HEK293 (cell line): ENCODE data around the gene SYTL1.

Experiments used
- BCL6B ChIP-seq: fragments of 450-650 bp; formaldehyde crosslinking; IDR thresholded peaks from 2 replicates; pipeline ENCODE4 v1.5.1; 2017; ENCODE audit warnings: missing biosample characterization, missing genetic modification characterization
- KLF1 ChIP-seq: fragments of 450-650 bp; formaldehyde crosslinking; IDR thresholded peaks from 2 replicates; pipeline ENCODE4 v1.5.1; 2016; ENCODE audit warnings: missing biosample characterization, missing genetic modification characterization
- KLF10 ChIP-seq: fragments of 450-650 bp; IDR thresholded peaks from 2 replicates; pipeline ENCODE4 v1.5.1; 2018; ENCODE audit warnings: missing biosample characterization, mild to moderate bottlenecking, missing genetic modification characterization
- KLF8 ChIP-seq: fragments of 450-650 bp; formaldehyde crosslinking; IDR thresholded peaks from 2 replicates; pipeline ENCODE4 v1.5.1; 2016; ENCODE audit warnings: missing biosample characterization, missing genetic modification characterization
- KLF9 ChIP-seq: fragments of 450-650 bp; formaldehyde crosslinking; IDR thresholded peaks from 2 replicates; pipeline ENCODE4 v1.5.1; 2016; ENCODE audit warnings: missing biosample characterization, missing genetic modification characterization, low read depth
- PBX3 ChIP-seq: sonication (generic); formaldehyde crosslinking; IDR thresholded peaks from 2 replicates; pipeline ENCODE4 v1.8.1; 2022; ENCODE audit warnings: mild to moderate bottlenecking, moderate library complexity, missing genetic modification reagents
- SP7 ChIP-seq: fragments of 450-650 bp; formaldehyde crosslinking; IDR thresholded peaks from 2 replicates; pipeline ENCODE4 v1.5.1; 2016; ENCODE audit warnings: missing biosample characterization, missing genetic modification characterization
- ZBTB8A ChIP-seq: fragments of 450-650 bp; formaldehyde crosslinking; IDR thresholded peaks from 2 replicates; pipeline ENCODE4 v1.5.1; 2016; ENCODE audit warnings: missing biosample characterization, missing genetic modification characterization
- ZEB2 ChIP-seq: fragments of 450-650 bp; formaldehyde crosslinking; IDR thresholded peaks from 2 replicates; pipeline ENCODE4 v1.5.1; 2016; ENCODE audit warnings: missing biosample characterization, missing genetic modification characterization
- ZFHX2 ChIP-seq: fragments of 450-650 bp; formaldehyde crosslinking; conservative IDR thresholded peaks from 2 replicates; pipeline ENCODE4 v1.5.1; 2016; ENCODE audit warnings: missing biosample characterization, missing genetic modification characterization
- ZNF121 ChIP-seq: fragments of 450-650 bp; formaldehyde crosslinking; IDR thresholded peaks from 2 replicates; pipeline ENCODE4 v1.5.1; 2016; ENCODE audit warnings: missing biosample characterization, missing genetic modification characterization
- ZNF302 ChIP-seq: fragments of 450-650 bp; formaldehyde crosslinking; IDR thresholded peaks from 2 replicates; pipeline ENCODE4 v1.5.1; 2016; ENCODE audit warnings: missing biosample characterization, missing genetic modification characterization, low read depth
- ZNF341 ChIP-seq: fragments of 450-650 bp; formaldehyde crosslinking; IDR thresholded peaks from 2 replicates; pipeline ENCODE4; 2016; ENCODE audit warnings: low read depth, missing biosample characterization, missing genetic modification characterization
- ZNF391 ChIP-seq: fragments of 450-650 bp; formaldehyde crosslinking; IDR thresholded peaks from 2 replicates; pipeline ENCODE4 v1.5.1; 2016; ENCODE audit warnings: low read depth, missing biosample characterization, missing genetic modification characterization, borderline replicate concordance
- ZNF423 ChIP-seq: fragments of 450-650 bp; formaldehyde crosslinking; IDR thresholded peaks from 2 replicates; pipeline ENCODE4 v1.5.1; 2016; ENCODE audit warnings: missing biosample characterization, missing genetic modification characterization
- ZNF501 ChIP-seq: fragments of 450-650 bp; formaldehyde crosslinking; IDR thresholded peaks from 2 replicates; pipeline ENCODE4 v1.5.1; 2016; ENCODE audit warnings: missing biosample characterization, missing genetic modification characterization
- ZNF555 ChIP-seq: fragments of 450-650 bp; formaldehyde crosslinking; conservative IDR thresholded peaks from 2 replicates; pipeline ENCODE4 v1.5.1; 2017; ENCODE audit warnings: missing biosample characterization, mild to moderate bottlenecking, missing genetic modification characterization, inconsistent platforms
- ZNF629 ChIP-seq: fragments of 450-650 bp; formaldehyde crosslinking; IDR thresholded peaks from 2 replicates; pipeline ENCODE4 v1.5.1; 2017; ENCODE audit warnings: missing biosample characterization, missing genetic modification characterization
- ZNF677 ChIP-seq: fragments of 450-650 bp; IDR thresholded peaks from 2 replicates; pipeline ENCODE4 v1.5.0; 2018; ENCODE audit warnings: missing biosample characterization, mild to moderate bottlenecking, missing genetic modification characterization, moderate library complexity
- ZXDB ChIP-seq: fragments of 450-650 bp; formaldehyde crosslinking; IDR thresholded peaks from 2 replicates; pipeline ENCODE4 v1.5.1; 2016; ENCODE audit warnings: missing biosample characterization, missing genetic modification characterization
- TF ChIP-seq, protein P1 (sequence below): fragments of 450-650 bp; formaldehyde crosslinking; IDR thresholded peaks from 2 replicates; pipeline ENCODE4 v1.5.1; 2016; ENCODE audit warnings: missing biosample characterization, missing genetic modification characterization
- TF ChIP-seq, protein P2 (sequence below): fragments of 450-650 bp; formaldehyde crosslinking; IDR thresholded peaks from 2 replicates; pipeline ENCODE4 v1.5.1; 2016; ENCODE audit warnings: missing biosample characterization, missing genetic modification characterization, low read depth
- TF ChIP-seq, protein P3 (sequence below): fragments of 450-650 bp; formaldehyde crosslinking; IDR thresholded peaks from 2 replicates; pipeline ENCODE4 v1.5.1; 2016; ENCODE audit warnings: missing biosample characterization, missing genetic modification characterization
- TF ChIP-seq, protein P4 (sequence below): fragments of 450-650 bp; formaldehyde crosslinking; IDR thresholded peaks from 2 replicates; pipeline ENCODE4 v1.5.1; 2016; ENCODE audit warnings: missing biosample characterization, missing genetic modification characterization
- TF ChIP-seq, protein P5 (sequence below): fragments of 450-650 bp; formaldehyde crosslinking; IDR thresholded peaks from 2 replicates; pipeline ENCODE4 v1.5.1; 2017; ENCODE audit warnings: missing biosample characterization, mild to moderate bottlenecking, missing genetic modification characterization, moderate library complexity
- TF ChIP-seq, protein P6 (sequence below): fragments of 450-650 bp; IDR thresholded peaks from 2 replicates; pipeline ENCODE4 v1.5.1; 2018; ENCODE audit warnings: missing biosample characterization, missing genetic modification characterization

Gene SYTL1

DNA sequence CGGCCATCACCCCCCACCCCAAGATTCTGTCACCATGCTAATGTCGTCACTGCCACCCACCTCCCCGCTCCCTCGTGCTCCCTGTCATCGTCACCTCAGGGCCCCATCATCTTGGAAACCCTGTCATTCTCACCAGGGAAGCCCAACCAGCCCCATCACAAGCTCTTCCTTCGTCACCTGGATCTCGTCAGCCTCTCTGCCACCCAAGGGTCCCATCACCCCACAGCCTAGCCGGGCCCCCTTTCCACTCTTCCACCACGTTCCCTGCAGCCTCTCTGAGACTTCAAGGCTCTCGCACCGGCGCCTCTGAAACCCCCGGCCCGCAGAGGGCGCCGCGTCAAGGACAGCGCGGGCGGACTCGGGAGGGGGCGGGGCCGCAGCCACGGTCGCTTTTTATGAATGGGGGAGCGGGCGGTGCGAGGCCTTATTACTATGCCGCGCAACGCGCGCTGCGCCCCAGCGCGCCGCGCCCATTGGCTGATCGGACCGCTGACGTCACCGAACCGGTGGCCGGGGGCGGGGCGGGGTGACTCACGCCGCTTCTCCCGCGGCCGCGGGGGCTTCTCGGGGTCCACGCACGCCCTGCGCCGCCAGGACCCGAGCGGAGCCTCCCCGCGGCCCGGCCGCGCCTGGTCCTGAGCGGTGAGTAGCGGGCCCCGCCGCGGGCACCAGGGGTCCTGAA is 50.4 kb downstream of the SYTL1 start, which contains the start of gene GPR3 (continued):
- peak; percentile 42; the same call in 1 of the 2 replicates for TF ChIP-seq ZNF677 (tag by site-specific recombination)
- TF ChIP-seq ZNF302: no peak
- TF ChIP-seq, protein P1, sequence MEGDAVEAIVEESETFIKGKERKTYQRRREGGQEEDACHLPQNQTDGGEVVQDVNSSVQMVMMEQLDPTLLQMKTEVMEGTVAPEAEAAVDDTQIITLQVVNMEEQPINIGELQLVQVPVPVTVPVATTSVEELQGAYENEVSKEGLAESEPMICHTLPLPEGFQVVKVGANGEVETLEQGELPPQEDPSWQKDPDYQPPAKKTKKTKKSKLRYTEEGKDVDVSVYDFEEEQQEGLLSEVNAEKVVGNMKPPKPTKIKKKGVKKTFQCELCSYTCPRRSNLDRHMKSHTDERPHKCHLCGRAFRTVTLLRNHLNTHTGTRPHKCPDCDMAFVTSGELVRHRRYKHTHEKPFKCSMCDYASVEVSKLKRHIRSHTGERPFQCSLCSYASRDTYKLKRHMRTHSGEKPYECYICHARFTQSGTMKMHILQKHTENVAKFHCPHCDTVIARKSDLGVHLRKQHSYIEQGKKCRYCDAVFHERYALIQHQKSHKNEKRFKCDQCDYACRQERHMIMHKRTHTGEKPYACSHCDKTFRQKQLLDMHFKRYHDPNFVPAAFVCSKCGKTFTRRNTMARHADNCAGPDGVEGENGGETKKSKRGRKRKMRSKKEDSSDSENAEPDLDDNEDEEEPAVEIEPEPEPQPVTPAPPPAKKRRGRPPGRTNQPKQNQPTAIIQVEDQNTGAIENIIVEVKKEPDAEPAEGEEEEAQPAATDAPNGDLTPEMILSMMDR (tag by site-specific recombination): peak; percentile 83
- TF ChIP-seq, protein P2, sequence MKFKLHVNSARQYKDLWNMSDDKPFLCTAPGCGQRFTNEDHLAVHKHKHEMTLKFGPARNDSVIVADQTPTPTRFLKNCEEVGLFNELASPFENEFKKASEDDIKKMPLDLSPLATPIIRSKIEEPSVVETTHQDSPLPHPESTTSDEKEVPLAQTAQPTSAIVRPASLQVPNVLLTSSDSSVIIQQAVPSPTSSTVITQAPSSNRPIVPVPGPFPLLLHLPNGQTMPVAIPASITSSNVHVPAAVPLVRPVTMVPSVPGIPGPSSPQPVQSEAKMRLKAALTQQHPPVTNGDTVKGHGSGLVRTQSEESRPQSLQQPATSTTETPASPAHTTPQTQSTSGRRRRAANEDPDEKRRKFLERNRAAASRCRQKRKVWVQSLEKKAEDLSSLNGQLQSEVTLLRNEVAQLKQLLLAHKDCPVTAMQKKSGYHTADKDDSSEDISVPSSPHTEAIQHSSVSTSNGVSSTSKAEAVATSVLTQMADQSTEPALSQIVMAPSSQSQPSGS (tag by site-specific recombination): peak; percentile 98
- 0 out of 2 replicates have a peak, but pooled peaks have one; percentile 16 for TF ChIP-seq ZXDB (tag by site-specific recombination)
- no peak for TF ChIP-seq PBX3
- peak; percentile 68; the same call in 1 of the 2 replicates for TF ChIP-seq ZNF423 (tag by site-specific recombination)
- TF ChIP-seq, protein P3, sequence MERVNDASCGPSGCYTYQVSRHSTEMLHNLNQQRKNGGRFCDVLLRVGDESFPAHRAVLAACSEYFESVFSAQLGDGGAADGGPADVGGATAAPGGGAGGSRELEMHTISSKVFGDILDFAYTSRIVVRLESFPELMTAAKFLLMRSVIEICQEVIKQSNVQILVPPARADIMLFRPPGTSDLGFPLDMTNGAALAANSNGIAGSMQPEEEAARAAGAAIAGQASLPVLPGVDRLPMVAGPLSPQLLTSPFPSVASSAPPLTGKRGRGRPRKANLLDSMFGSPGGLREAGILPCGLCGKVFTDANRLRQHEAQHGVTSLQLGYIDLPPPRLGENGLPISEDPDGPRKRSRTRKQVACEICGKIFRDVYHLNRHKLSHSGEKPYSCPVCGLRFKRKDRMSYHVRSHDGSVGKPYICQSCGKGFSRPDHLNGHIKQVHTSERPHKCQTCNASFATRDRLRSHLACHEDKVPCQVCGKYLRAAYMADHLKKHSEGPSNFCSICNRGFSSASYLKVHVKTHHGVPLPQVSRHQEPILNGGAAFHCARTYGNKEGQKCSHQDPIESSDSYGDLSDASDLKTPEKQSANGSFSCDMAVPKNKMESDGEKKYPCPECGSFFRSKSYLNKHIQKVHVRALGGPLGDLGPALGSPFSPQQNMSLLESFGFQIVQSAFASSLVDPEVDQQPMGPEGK (tag by site-specific recombination): peak; percentile 90
- TF ChIP-seq KLF8 (tag by site-specific recombination): peak; percentile 46; the same call in 1 of the 2 replicates
- peak; percentile 90 for TF ChIP-seq KLF10 (tag by site-specific recombination)
- TF ChIP-seq SP7 (tag by site-specific recombination): peak; percentile 50; the same call in 1 of the 2 replicates
- peak; percentile 52; the same call in 1 of the 2 replicates for TF ChIP-seq ZEB2 (tag by site-specific recombination)
- TF ChIP-seq ZNF391 (tag by site-specific recombination): no peak
- peak; percentile 94 for TF ChIP-seq KLF9
- peak; percentile 45; the same call in 1 of the 2 replicates for TF ChIP-seq ZBTB8A (tag by site-specific recombination)
- TF ChIP-seq, protein P4, sequence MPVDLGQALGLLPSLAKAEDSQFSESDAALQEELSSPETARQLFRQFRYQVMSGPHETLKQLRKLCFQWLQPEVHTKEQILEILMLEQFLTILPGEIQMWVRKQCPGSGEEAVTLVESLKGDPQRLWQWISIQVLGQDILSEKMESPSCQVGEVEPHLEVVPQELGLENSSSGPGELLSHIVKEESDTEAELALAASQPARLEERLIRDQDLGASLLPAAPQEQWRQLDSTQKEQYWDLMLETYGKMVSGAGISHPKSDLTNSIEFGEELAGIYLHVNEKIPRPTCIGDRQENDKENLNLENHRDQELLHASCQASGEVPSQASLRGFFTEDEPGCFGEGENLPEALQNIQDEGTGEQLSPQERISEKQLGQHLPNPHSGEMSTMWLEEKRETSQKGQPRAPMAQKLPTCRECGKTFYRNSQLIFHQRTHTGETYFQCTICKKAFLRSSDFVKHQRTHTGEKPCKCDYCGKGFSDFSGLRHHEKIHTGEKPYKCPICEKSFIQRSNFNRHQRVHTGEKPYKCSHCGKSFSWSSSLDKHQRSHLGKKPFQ: no peak
- TF ChIP-seq ZNF341 (tag by site-specific recombination): no peak; the same call in 1 of the 2 replicates
- peak; percentile 34; the same call in 1 of the 2 replicates for TF ChIP-seq KLF1 (tag by site-specific recombination)
- TF ChIP-seq ZNF629 (tag by site-specific recombination): peak; percentile 76
- TF ChIP-seq, protein P5, sequence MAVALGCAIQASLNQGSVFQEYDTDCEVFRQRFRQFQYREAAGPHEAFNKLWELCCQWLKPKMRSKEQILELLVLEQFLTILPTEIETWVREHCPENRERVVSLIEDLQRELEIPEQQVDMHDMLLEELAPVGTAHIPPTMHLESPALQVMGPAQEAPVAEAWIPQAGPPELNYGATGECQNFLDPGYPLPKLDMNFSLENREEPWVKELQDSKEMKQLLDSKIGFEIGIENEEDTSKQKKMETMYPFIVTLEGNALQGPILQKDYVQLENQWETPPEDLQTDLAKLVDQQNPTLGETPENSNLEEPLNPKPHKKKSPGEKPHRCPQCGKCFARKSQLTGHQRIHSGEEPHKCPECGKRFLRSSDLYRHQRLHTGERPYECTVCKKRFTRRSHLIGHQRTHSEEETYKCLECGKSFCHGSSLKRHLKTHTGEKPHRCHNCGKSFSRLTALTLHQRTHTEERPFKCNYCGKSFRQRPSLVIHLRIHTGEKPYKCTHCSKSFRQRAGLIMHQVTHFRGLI: peak; percentile 77
- TF ChIP-seq BCL6B (tag by site-specific recombination): no peak
- TF ChIP-seq ZNF555: no peak
- TF ChIP-seq, protein P6, sequence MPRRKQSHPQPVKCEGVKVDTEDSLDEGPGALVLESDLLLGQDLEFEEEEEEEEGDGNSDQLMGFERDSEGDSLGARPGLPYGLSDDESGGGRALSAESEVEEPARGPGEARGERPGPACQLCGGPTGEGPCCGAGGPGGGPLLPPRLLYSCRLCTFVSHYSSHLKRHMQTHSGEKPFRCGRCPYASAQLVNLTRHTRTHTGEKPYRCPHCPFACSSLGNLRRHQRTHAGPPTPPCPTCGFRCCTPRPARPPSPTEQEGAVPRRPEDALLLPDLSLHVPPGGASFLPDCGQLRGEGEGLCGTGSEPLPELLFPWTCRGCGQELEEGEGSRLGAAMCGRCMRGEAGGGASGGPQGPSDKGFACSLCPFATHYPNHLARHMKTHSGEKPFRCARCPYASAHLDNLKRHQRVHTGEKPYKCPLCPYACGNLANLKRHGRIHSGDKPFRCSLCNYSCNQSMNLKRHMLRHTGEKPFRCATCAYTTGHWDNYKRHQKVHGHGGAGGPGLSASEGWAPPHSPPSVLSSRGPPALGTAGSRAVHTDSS (tag by site-specific recombination): no peak; the same call in 1 of the 2 replicates
- TF ChIP-seq ZNF501: 0 out of 2 replicates have a peak, but pooled peaks have one; percentile 40
- no peak for TF ChIP-seq ZNF121 (tag by site-specific recombination)
- TF ChIP-seq ZFHX2 (tag by site-specific recombination): peak; percentile 36; the same call in 1 of the 2 replicates
